CD14-positive monocyte (primary cell): ENCODE results near the gene TEX29. TPM values are rescaled to one million over a fixed set of nuclear protein-coding genes. Genes with fewer than 3 reads are reported as not detected.

Source experiments
- DNase-seq, 3 donors: peaks; one replicate each; pipeline ENCODE4 v3.0.0-alpha.2; 2011 to 2022
- H2AFZ ChIP-seq: 2 replicates; pipeline ENCODE4 v1.6.0; 2012; ENCODE audit warnings: mild to moderate bottlenecking, low read depth, low read length, inconsistent platforms; ENCODE audit not compliant: insufficient read depth, poor library complexity, severe bottlenecking
- H3K27ac ChIP-seq, 2 donors: 1 replicate in 1 of 2; 2 replicates in 1 of 2; pipeline ENCODE4 v1.5.1; 2012 to 2013; ENCODE audit warnings: low read length in 2 of 2, control low read depth in 1 of 2, inconsistent platforms in 1 of 2, low read depth in 1 of 2, mild to moderate bottlenecking in 1 of 2
- H3K27me3 ChIP-seq, 2 donors: one replicate each; pipeline versions ENCODE4 v1.6.0 to v1.6.1; 2011 to 2013; ENCODE audit warnings: low read length in 2 of 2; ENCODE audit not compliant: control insufficient read depth in 2 of 2, insufficient read depth in 2 of 2
- H3K36me3 ChIP-seq, 2 donors: replicated peaks in 1 of 2; 1 replicate in 1 of 2; 2 replicates in 1 of 2; pipeline versions ENCODE4 v1.5.1 to v1.6.1; 2012 to 2013; ENCODE audit warnings: low read length in 2 of 2, control low read depth in 1 of 2, inconsistent platforms in 1 of 2, mild to moderate bottlenecking in 1 of 2; ENCODE audit not compliant: insufficient read depth in 2 of 2, control insufficient read depth in 1 of 2
- H3K4me1 ChIP-seq, 2 donors: 1 replicate in 1 of 2; 2 replicates in 1 of 2; pipeline versions ENCODE4 v1.5.1 to v1.6.1; 2012 to 2013; ENCODE audit warnings: low read length in 2 of 2, control low read depth in 1 of 2, inconsistent platforms in 1 of 2, mild to moderate bottlenecking in 1 of 2, moderate library complexity in 1 of 2; ENCODE audit not compliant: insufficient read depth in 2 of 2, control insufficient read depth in 1 of 2
- H3K4me2 ChIP-seq: replicated peaks from 2 replicates; pipeline ENCODE3; 2012; ENCODE audit warnings: low read length, moderate library complexity, mild to moderate bottlenecking; ENCODE audit not compliant: poor library complexity, severe bottlenecking; ENCODE audit errors: extremely low read depth
- H3K4me3 ChIP-seq, 3 experiments: fragments of 200-600 bp in 1 of 3; sonication (generic) in 1 of 3; replicated peaks in 1 of 3; 1 replicate in 2 of 3; 2 replicates in 1 of 3; pipeline ENCODE4 v1.5.1; 2011 to 2013; ENCODE audit warnings: low read length in 3 of 3, mild to moderate bottlenecking in 3 of 3, control low read depth in 2 of 3, low read depth in 2 of 3, inconsistent platforms in 1 of 3, moderate library complexity in 1 of 3
- H3K79me2 ChIP-seq: 2 replicates; pipeline ENCODE4 v1.6.0; 2012; ENCODE audit warnings: mild to moderate bottlenecking, control low read depth, inconsistent platforms, low read length, moderate library complexity; ENCODE audit not compliant: insufficient read depth
- H3K9ac ChIP-seq: 2 replicates; pipeline ENCODE4 v1.6.0; 2017; ENCODE audit warnings: low read length, mild to moderate bottlenecking; ENCODE audit not compliant: insufficient read depth, poor library complexity, severe bottlenecking
- H3K9me3 ChIP-seq, 2 donors: replicated peaks in 1 of 2; 1 replicate in 1 of 2; 2 replicates in 1 of 2; pipeline versions ENCODE4 v1.5.1 to v1.6.1; 2012 to 2013; ENCODE audit warnings: low read length in 2 of 2, control low read depth in 1 of 2; ENCODE audit not compliant: control insufficient read depth in 1 of 2, insufficient read depth in 1 of 2
- H4K20me1 ChIP-seq: 2 replicates; pipeline ENCODE4 v1.6.0; 2012; ENCODE audit warnings: mild to moderate bottlenecking, low read length, control low read depth, moderate library complexity; ENCODE audit not compliant: insufficient read depth
- H3K27ac Mint-ChIP-seq, 7 donors: one replicate each; pipeline ENCODE4 v1.8.0; 2020; ENCODE audit warnings: mild to moderate bottlenecking in 7 of 7, mixed read lengths in 7 of 7, moderate library complexity in 6 of 7, inconsistent platforms in 2 of 7
- H3K27me3 Mint-ChIP-seq, 3 donors: one replicate each; pipeline ENCODE4 v1.8.0; 2021 to 2022; ENCODE audit warnings: low read depth in 3 of 3, mild to moderate bottlenecking in 3 of 3, mixed read lengths in 3 of 3, moderate library complexity in 3 of 3, inconsistent platforms in 1 of 3
- H3K36me3 Mint-ChIP-seq, 2 donors: one replicate each; pipeline ENCODE4 v1.8.0; 2020; ENCODE audit warnings: mixed read lengths in 2 of 2, inconsistent platforms in 1 of 2, mild to moderate bottlenecking in 1 of 2
- H3K4me1 Mint-ChIP-seq: one replicate; pipeline ENCODE4 v1.8.0; 2020; ENCODE audit warnings: mild to moderate bottlenecking, mixed read lengths
- H3K4me3 Mint-ChIP-seq, 2 donors: one replicate each; pipeline ENCODE4 v1.8.0; 2020; ENCODE audit warnings: mild to moderate bottlenecking in 2 of 2, mixed read lengths in 2 of 2, moderate library complexity in 1 of 2
- H3K9me3 Mint-ChIP-seq, 7 donors: one replicate each; pipeline ENCODE4 v1.8.0; 2020 to 2022; ENCODE audit warnings: mixed read lengths in 7 of 7, mild to moderate bottlenecking in 6 of 7, moderate library complexity in 6 of 7, inconsistent platforms in 2 of 7
- WGBS: methylation state at CpG from one replicate; pipeline ENCODE4 v1.1.5; 2013; ENCODE audit warnings: missing lambda C conversion rate; ENCODE audit not compliant: insufficient coverage; 5-methylcytosine and 5-hydroxymethylcytosine counted together
- intact Hi-C, 2 donors: fragments of 100-400 bp; cut with micrococcal nuclease; formaldehyde crosslinking; loops; one replicate each; pipeline versions ENCODE4 v1.15.0 to v1.15.1; 2023
- polyA plus RNA-seq, 3 donors: library from polyadenylated mRNA; depleted of rRNA in 1 of 3; unstranded in 2 of 3; stranded (reverse) in 1 of 3; fragments of 300-500 nt in 2 of 3; fragments of >200 nt in 1 of 3; fragmentation: Illumina TruSeq in 2 of 3; gene quantifications; 1 replicate in 2 of 3; 2 replicates in 1 of 3; pipeline ENCODE4 v1.2.3, GENCODE V29; 2012 to 2021
- TF ChIP-seq, protein P1 (sequence below): fragments of 200-600 bp; IDR thresholded peaks from one replicate; pipeline ENCODE4 v1.8.0; 2022; ENCODE audit warnings: antibody characterized with exemption, mild to moderate bottlenecking

Gene TEX29
- polyA plus RNA-seq, 3 donors = 0.27 to 0.29 TPM; not detected in 1

DNA sequence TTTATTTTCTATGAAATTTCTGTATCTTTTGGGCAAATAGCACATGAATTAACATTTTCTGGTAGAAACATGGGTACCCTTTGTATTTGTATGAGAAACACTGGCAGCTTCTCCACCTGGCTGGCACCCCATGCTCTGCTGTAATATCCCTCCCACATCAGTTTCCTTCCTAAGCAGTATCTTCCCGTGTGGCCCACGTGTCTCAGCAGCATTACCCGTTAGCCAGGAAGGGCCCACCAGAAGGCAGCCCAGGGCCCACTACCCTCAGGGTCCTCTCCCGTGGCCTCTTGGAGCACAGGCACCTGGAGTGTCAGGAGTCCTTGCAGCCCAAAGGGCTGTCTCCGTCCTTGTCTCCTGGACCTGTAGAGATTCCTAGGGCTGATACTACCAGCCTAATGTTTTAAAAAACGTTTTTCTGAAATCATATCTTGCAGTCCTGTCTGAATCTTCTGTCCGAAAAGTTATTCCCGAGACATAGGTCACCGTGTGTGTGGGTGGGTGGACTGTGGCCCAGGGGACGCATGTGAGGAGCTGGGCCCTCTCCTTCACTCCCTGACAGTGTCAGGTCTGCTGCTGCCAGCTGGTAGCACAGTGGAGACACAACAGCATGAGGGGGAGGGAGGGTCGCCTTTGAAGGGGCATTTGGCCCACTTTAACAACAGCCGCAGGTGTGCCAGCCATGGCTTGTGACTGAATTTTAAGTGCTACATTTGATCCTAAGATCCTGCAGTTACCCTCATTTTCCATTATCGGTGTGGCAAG is 22.0 kb upstream of the TEX29 start:
- no peak overlapping the region for H3K4me2 ChIP-seq
- H3K9me3 Mint-ChIP-seq = peaks cover 0 to 7% (median 3%) of the 10 kb centered on the region in 7 donors
- H4K20me1 ChIP-seq = no peaks in the 10 kb centered on the region
- no peaks in the 10 kb centered on the region for H3K27me3 Mint-ChIP-seq
- no peaks in the 10 kb centered on the region for H3K4me1 ChIP-seq
- no peak overlapping the region for H3K9ac ChIP-seq
- H3K4me3 Mint-ChIP-seq = no peak overlapping the region
- intact Hi-C loops = no loop called here
- no peaks in the 10 kb centered on the region for H3K79me2 ChIP-seq
- H3K4me3 ChIP-seq = no peak overlapping the region
- TF ChIP-seq, protein P1, sequence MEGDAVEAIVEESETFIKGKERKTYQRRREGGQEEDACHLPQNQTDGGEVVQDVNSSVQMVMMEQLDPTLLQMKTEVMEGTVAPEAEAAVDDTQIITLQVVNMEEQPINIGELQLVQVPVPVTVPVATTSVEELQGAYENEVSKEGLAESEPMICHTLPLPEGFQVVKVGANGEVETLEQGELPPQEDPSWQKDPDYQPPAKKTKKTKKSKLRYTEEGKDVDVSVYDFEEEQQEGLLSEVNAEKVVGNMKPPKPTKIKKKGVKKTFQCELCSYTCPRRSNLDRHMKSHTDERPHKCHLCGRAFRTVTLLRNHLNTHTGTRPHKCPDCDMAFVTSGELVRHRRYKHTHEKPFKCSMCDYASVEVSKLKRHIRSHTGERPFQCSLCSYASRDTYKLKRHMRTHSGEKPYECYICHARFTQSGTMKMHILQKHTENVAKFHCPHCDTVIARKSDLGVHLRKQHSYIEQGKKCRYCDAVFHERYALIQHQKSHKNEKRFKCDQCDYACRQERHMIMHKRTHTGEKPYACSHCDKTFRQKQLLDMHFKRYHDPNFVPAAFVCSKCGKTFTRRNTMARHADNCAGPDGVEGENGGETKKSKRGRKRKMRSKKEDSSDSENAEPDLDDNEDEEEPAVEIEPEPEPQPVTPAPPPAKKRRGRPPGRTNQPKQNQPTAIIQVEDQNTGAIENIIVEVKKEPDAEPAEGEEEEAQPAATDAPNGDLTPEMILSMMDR = no peak
- no peak overlapping the region for H3K27ac ChIP-seq
- H3K27ac Mint-ChIP-seq = no peak overlapping the region
- H3K27me3 ChIP-seq = no peaks in the 10 kb centered on the region
- H3K36me3 Mint-ChIP-seq = peaks cover 83 to 91% of the 10 kb centered on the region in 2 donors
- H3K36me3 ChIP-seq = peaks cover 62 to 99% of the 10 kb centered on the region in 2 donors
- no peak overlapping the region for H2AFZ ChIP-seq
- DNase-seq = no peak
- no peaks in the 10 kb centered on the region for H3K9me3 ChIP-seq
- no peaks in the 10 kb centered on the region for H3K4me1 Mint-ChIP-seq
- WGBS = 99% methylated on average over 10 of the region's 13 CpGs

DNA sequence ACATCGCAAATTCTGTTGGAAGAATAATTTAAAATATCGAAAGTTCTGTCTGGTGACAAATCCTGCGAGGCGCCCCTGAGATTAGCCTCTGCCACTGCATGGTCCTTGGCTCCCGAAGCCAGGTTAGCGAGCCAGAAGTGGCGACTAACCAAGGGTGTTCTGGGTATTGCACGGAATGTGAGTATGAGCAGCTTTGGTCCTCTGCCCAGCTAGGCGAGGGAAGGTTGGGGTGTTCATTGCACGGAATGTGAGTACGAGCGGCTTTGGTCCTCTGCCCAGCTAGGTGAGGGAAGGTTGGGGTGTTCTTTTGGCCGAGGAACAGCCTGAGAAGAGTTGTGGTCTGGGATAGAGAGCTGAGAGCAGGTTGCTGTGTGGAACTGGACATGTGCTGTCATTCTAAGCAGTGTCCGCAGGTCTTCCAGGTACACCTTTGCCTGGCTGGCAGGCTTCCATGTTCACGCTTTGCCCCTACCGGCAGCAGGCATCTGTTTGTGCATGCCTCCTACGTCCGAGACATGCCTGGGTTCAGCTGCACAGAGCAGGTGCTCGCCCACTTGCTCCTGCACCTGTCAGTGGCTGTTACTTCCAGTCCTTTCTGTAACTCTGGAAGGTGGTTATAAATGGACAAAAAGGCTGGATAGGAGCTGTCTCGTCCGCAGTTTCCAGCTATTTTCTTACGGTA is 18.3 kb upstream of the TEX29 start:
- Histone ChIP-seq H2AFZ (no peak overlapping the region), H3K9me3 (peaks cover 5 to 10% of the 10 kb centered on the region in 2 donors), H3K27ac (no peak overlapping the region), H3K27me3 (no peaks in the 10 kb centered on the region), H3K4me2 (no peak overlapping the region), H3K4me3 (no peak overlapping the region), H3K36me3 (peaks cover 70 to 99% of the 10 kb centered on the region in 2 donors), H3K79me2 (no peaks in the 10 kb centered on the region), H3K9ac (no peak overlapping the region), H3K4me1 (no peaks in the 10 kb centered on the region), H4K20me1 (no peaks in the 10 kb centered on the region)
- peaks cover 86 to 95% of the 10 kb centered on the region in 2 donors for H3K36me3 Mint-ChIP-seq
- TF ChIP-seq, protein P1 = no peak
- intact Hi-C loops = no loop called here
- no peak overlapping the region for H3K4me3 Mint-ChIP-seq
- H3K4me1 Mint-ChIP-seq = no peaks in the 10 kb centered on the region
- no peak overlapping the region for H3K27ac Mint-ChIP-seq
- H3K9me3 Mint-ChIP-seq = peaks cover 3 to 17% (median 12%) of the 10 kb centered on the region in 7 donors
- H3K27me3 Mint-ChIP-seq = peaks cover 0 to 1% (median 0%) of the 10 kb centered on the region in 3 donors
- DNase-seq = no peak
- over 99% methylated on average over 19 of the region's 22 CpGs for WGBS
